Smooth muscle cell (in vitro differentiated cells): Measurements from ENCODE around the gene ITFG2. TPM values are rescaled to one million over a fixed set of nuclear protein-coding genes. Genes with fewer than 3 reads are reported as not detected.
"Not testable (repeated sequence)": the region's sequence is repeated elsewhere in the genome, so short reads cannot be mapped to it uniquely, and the experiment has no call there.

Experiments
- DNase-seq: peaks from one replicate; lab custom pipeline; 2025; ENCODE audit not compliant: unreplicated experiment; lab: John Stamatoyannopoulos, UW
- H2AFZ ChIP-seq: fragments of 200-600 bp; sonication (generic); 2 replicates; pipeline ENCODE4 v1.6.0; 2016; ENCODE audit warnings: antibody characterized with exemption, low read depth, mild to moderate bottlenecking
- H3F3A ChIP-seq: fragments of 200-600 bp; sonication (generic); 2 replicates; pipeline ENCODE4 v1.6.0; 2017; ENCODE audit warnings: antibody characterized with exemption, low read depth
- H3K27ac ChIP-seq: fragments of 200-600 bp; sonication (generic); 2 replicates; pipeline ENCODE4 v1.5.1; 2016; ENCODE audit warnings: low read depth, mild to moderate bottlenecking
- H3K27me3 ChIP-seq: fragments of 200-600 bp; sonication (generic); 2 replicates; pipeline ENCODE4 v1.6.1; 2016; ENCODE audit warnings: low read depth, mild to moderate bottlenecking
- H3K36me3 ChIP-seq: fragments of 200-600 bp; sonication (generic); 2 replicates; pipeline ENCODE4 v1.5.1; 2016; ENCODE audit warnings: low read depth
- H3K4me1 ChIP-seq: fragments of 200-600 bp; sonication (generic); 2 replicates; pipeline ENCODE4 v1.5.1; 2016; ENCODE audit warnings: low read depth
- H3K4me2 ChIP-seq: fragments of 200-600 bp; sonication (generic); 2 replicates; pipeline ENCODE4 v1.6.0; 2016; ENCODE audit warnings: mild to moderate bottlenecking
- H3K4me3 ChIP-seq: fragments of 200-600 bp; sonication (generic); 2 replicates; pipeline ENCODE4 v1.5.1; 2016; ENCODE audit warnings: mild to moderate bottlenecking
- H3K79me2 ChIP-seq: fragments of 200-600 bp; sonication (generic); 2 replicates; pipeline ENCODE4 v1.6.0; 2016; ENCODE audit warnings: low read depth, mild to moderate bottlenecking
- H3K9ac ChIP-seq: fragments of 200-600 bp; sonication (generic); 2 replicates; pipeline ENCODE4 v1.6.0; 2016; ENCODE audit warnings: low read depth
- H3K9me3 ChIP-seq: fragments of 200-600 bp; sonication (generic); replicated peaks from 2 replicates; pipeline ENCODE4 v1.5.1; 2016; ENCODE audit warnings: low read depth
- H4K20me1 ChIP-seq: fragments of 200-600 bp; sonication (generic); 2 replicates; pipeline ENCODE4 v1.6.0; 2016; ENCODE audit warnings: low read depth
- CTCF ChIP-seq: fragments of 200-600 bp; sonication (generic); IDR thresholded peaks from 2 replicates; pipeline ENCODE4 v1.5.1; 2017; ENCODE audit warnings: borderline replicate concordance, mild to moderate bottlenecking, antibody characterized with exemption; ENCODE audit not compliant: insufficient read depth, poor library complexity, severe bottlenecking
- WGBS: methylation state at CpG from one replicate; pipeline ENCODE4 v1.1.7; 2016; ENCODE audit warnings: low lambda C conversion rate; 5-methylcytosine and 5-hydroxymethylcytosine counted together
- polyA plus RNA-seq: library from polyadenylated mRNA; unstranded; fragments of >200 nt; fragmentation: Nextera tagmentation; extraction: Ambion mirVana; gene quantifications from 2 replicates; pipeline ENCODE4 v1.2.1, GENCODE V29; 2016
- total RNA-seq: library from RNA; depleted of rRNA; stranded (reverse); fragments of >200 nt; gene quantifications from 2 replicates; pipeline ENCODE4 v1.2.3, GENCODE V29; 2014

ITFG2 gene
- total and polyA plus RNA-seq, 2 experiments from 2014 or later = 14.3 to 21.5 TPM

- Histone ChIP-seq H3K9ac (no peak overlapping the region), H3K4me2 (no peak overlapping the region), H2AFZ (no peak overlapping the region), H3K9me3 (no peaks in the 10 kb centered on the region), H3F3A (no peaks in the 10 kb centered on the region), H4K20me1 (no peaks in the 10 kb centered on the region), H3K27me3 (peaks cover 14% of the 10 kb centered on the region), H3K4me1 (no peaks in the 10 kb centered on the region), H3K4me3 (no peak overlapping the region), H3K36me3 (no peaks in the 10 kb centered on the region), H3K79me2 (no peaks in the 10 kb centered on the region), H3K27ac (no peak overlapping the region)
- no peak for DNase-seq
- TF ChIP-seq CTCF = no peak
- WGBS = 86% methylated on average over 10 of the region's 10 CpGs
These were observed 44.1 kb upstream of the ITFG2 start for GRCh38 chr12:2768224-2768961.

GRCh38 chr12:2769866-2770533 lies 42.5 kb upstream of the ITFG2 start:
- Histone ChIP-seq H3K9ac (no peak overlapping the region), H3K4me2 (no peak overlapping the region), H3K27ac (no peak overlapping the region), H3K4me1 (no peaks in the 10 kb centered on the region), H3K36me3 (no peaks in the 10 kb centered on the region), H3K79me2 (no peaks in the 10 kb centered on the region), H3K9me3 (no peaks in the 10 kb centered on the region), H3K27me3 (peaks cover 9% of the 10 kb centered on the region), H3F3A (no peaks in the 10 kb centered on the region), H4K20me1 (no peaks in the 10 kb centered on the region), H3K4me3 (no peak overlapping the region), H2AFZ (no peak overlapping the region)
- 94% methylated on average over 11 of the region's 11 CpGs for WGBS
- DNase-seq = no peak
- TF ChIP-seq CTCF = no peak

- not testable (repeated sequence) for H3K9me3 ChIP-seq, H3K4me3 ChIP-seq, H3K9ac ChIP-seq, H3K4me1 ChIP-seq, H4K20me1 ChIP-seq, DNase-seq, H3F3A ChIP-seq, H3K36me3 ChIP-seq, H3K4me2 ChIP-seq, H3K27ac ChIP-seq, H2AFZ ChIP-seq, H3K79me2 ChIP-seq, H3K27me3 ChIP-seq
- WGBS = 89% methylated on average over 3 of the region's 3 CpGs
These were observed 41.9 kb upstream of the ITFG2 start for GRCh38 chr12:2770544-2770943.

GRCh38 chr12:2772370-2772769 lies 40.1 kb upstream of the ITFG2 start:
- TF ChIP-seq CTCF = no peak
- no peak overlapping the region for H3K27ac ChIP-seq
- peaks cover 1% of the 10 kb centered on the region for H3K4me1 ChIP-seq
- H3K4me3 ChIP-seq = no peak overlapping the region
- no peak for DNase-seq
- H3K79me2 ChIP-seq = no peaks in the 10 kb centered on the region
- 80% methylated on average over 4 of the region's 4 CpGs for WGBS
- no peak overlapping the region for H3K9ac ChIP-seq
- no peaks in the 10 kb centered on the region for H4K20me1 ChIP-seq
- H3K36me3 ChIP-seq = no peaks in the 10 kb centered on the region
- peaks cover 13% of the 10 kb centered on the region for H3K27me3 ChIP-seq
- H3F3A ChIP-seq = no peaks in the 10 kb centered on the region
- no peak overlapping the region for H2AFZ ChIP-seq
- H3K4me2 ChIP-seq = no peak overlapping the region
- no peaks in the 10 kb centered on the region for H3K9me3 ChIP-seq
